Measurements from ENCODE around the gene TNFAIP8L2. TPM values are rescaled to one million over a fixed set of nuclear protein-coding genes. Genes with fewer than 3 reads are reported as not detected.
A peak's percentile ranks its signal among the peaks of the same experiment; 100 is the strongest.
"Not testable (repeated sequence)": the region's sequence is repeated elsewhere in the genome, so short reads cannot be mapped to it uniquely, and the experiment has no call there.

TNFAIP8L2 gene
- total RNA-seq, 2 experiments from 2014 or later, result 33.7 to 38.4 TPM

- Mint-ChIP-seq H3K27me3 (no peaks in the 10 kb centered on the region), H3K9me3 (no peaks in the 10 kb centered on the region), H3K36me3 (ENCODE audit: low read depth) (peaks cover 36% of the 10 kb centered on the region), H3K4me1 (no peaks in the 10 kb centered on the region), H3K27ac (no peak overlapping the region), H3K4me3 (no peak overlapping the region)
- ChIA-PET CTCF (interaction anchor here (0.9 to 1.8 kb wide), 4 partner anchors 19 to 275 kb away, joined by 3 to 5 read pairs (median 4); partner anchors contain the start of gene TNFAIP8L2), POLR2A (no interaction called here)
- no peak for DNase-seq
Observed at GRCh38 chr1:151175041-151175741, 18.7 kb downstream of the TNFAIP8L2 start.

- Mint-ChIP-seq H3K4me1 (peaks cover 2% of the 10 kb centered on the region), H3K36me3 (ENCODE audit: low read depth) (peaks cover 34% of the 10 kb centered on the region), H3K4me3 (no peak within 1 kb of the TSS), H3K27ac (no peak within 1 kb of the TSS), H3K9me3 (no peaks in the 10 kb centered on the region), H3K27me3 (no peaks in the 10 kb centered on the region)
- DNase-seq, result no peak
- ChIA-PET POLR2A (no interaction called here), CTCF (interaction anchor here (0.9 to 1.8 kb wide), 4 partner anchors 14 to 276 kb away, joined by 3 to 5 read pairs (median 4); partner anchors contain the start of genes TNFAIP8L2 and VPS72)
Observed at GRCh38 chr1:151175863-151176262, 19.4 kb downstream of the TNFAIP8L2 start, which contains the start of gene TMOD4. TSS of gene TMOD4 (minus strand) at chr1:151175981. CDS start at chr1:151174875, 1,106 bp downstream.

GRCh38 chr1:151176514-151177045 lies 20.1 kb downstream of the TNFAIP8L2 start:
- POLR2A ChIA-PET, result no interaction called here
- peaks cover 37% of the 10 kb centered on the region for H3K36me3 Mint-ChIP-seq (ENCODE audit: low read depth)
- CTCF ChIA-PET, result interaction anchor here (0.9 to 1.8 kb wide), 4 partner anchors 13 to 100 kb away, joined by 3 to 5 read pairs (median 4); partner anchors contain the start of genes TNFAIP8L2 and VPS72
- H3K4me1 Mint-ChIP-seq, result peaks cover 2% of the 10 kb centered on the region
- no peaks in the 10 kb centered on the region for H3K9me3 Mint-ChIP-seq
- H3K27ac Mint-ChIP-seq, result no peak overlapping the region
- H3K4me3 Mint-ChIP-seq, result no peak overlapping the region
- H3K27me3 Mint-ChIP-seq, result no peaks in the 10 kb centered on the region
- DNase-seq, result no peak

GRCh38 chr1:151184211-151184610 lies 27.8 kb downstream of the TNFAIP8L2 start:
- DNase-seq, result no peak
- no peaks in the 10 kb centered on the region for H3K27me3 Mint-ChIP-seq
- H3K4me1 Mint-ChIP-seq, result peaks cover 19% of the 10 kb centered on the region
- no peaks in the 10 kb centered on the region for H3K9me3 Mint-ChIP-seq
- H3K36me3 Mint-ChIP-seq (ENCODE audit: low read depth), result peaks cover 47% of the 10 kb centered on the region
- no peak overlapping the region for H3K4me3 Mint-ChIP-seq
- POLR2A ChIA-PET, result no interaction called here
- CTCF ChIA-PET, result no interaction called here
- no peak overlapping the region for H3K27ac Mint-ChIP-seq

GRCh38 chr1:151187205-151187604 lies 30.8 kb downstream of the TNFAIP8L2 start:
- Mint-ChIP-seq H3K27me3 (peaks cover 2% of the 10 kb centered on the region), H3K4me1 (peaks cover 32% of the 10 kb centered on the region), H3K27ac (no peak overlapping the region), H3K9me3 (no peaks in the 10 kb centered on the region), H3K4me3 (no peak overlapping the region), H3K36me3 (ENCODE audit: low read depth) (peaks cover 30% of the 10 kb centered on the region)
- POLR2A ChIA-PET, result no interaction called here
- DNase-seq, result no peak
- CTCF ChIA-PET, result interaction anchor here (1.8 to 1.9 kb wide), 2 partner anchors 65 to 87 kb away, joined by 5 to 8 read pairs; no protein-coding TSS in a partner anchor

GRCh38 chr1:151188667-151189066 lies 32.2 kb downstream of the TNFAIP8L2 start:
- DNase-seq, POLR2A ChIA-PET, H3K27me3 Mint-ChIP-seq, H3K9me3 Mint-ChIP-seq: not testable (repeated sequence)
- CTCF ChIA-PET, result interaction anchor here (0.8 to 1.9 kb wide), 3 partner anchors 38 to 89 kb away, joined by 3 to 8 read pairs (median 5); no protein-coding TSS in a partner anchor
- H3K36me3 Mint-ChIP-seq (ENCODE audit: low read depth), result peaks cover 21% of the 10 kb centered on the region
- H3K27ac Mint-ChIP-seq, result peak overlapping the region; percentile 95
- peak overlapping the region; percentile 96 for H3K4me3 Mint-ChIP-seq
- peaks cover 32% of the 10 kb centered on the region for H3K4me1 Mint-ChIP-seq

- H3K27ac Mint-ChIP-seq, result peak within 1 kb of the TSS; percentile 95
- H3K9me3 Mint-ChIP-seq, result no peaks in the 10 kb centered on the region
- peaks cover 7% of the 10 kb centered on the region for H3K27me3 Mint-ChIP-seq
- H3K36me3 Mint-ChIP-seq (ENCODE audit: low read depth), result peaks cover 14% of the 10 kb centered on the region
- peak; percentile 90 for DNase-seq
- H3K4me3 Mint-ChIP-seq, result peak within 1 kb of the TSS; percentile 96
- H3K4me1 Mint-ChIP-seq, result peaks cover 32% of the 10 kb centered on the region
- POLR2A ChIA-PET, result interaction anchor here (0.6 to 1.6 kb wide), 5 partner anchors 31 to 98 kb away, joined by 3 to 8 read pairs (median 4); partner anchors contain the start of genes PSMD4 and ZNF687
- CTCF ChIA-PET, result interaction anchor here (0.6 to 1.4 kb wide), 8 partner anchors 10 to 158 kb away, joined by 3 to 7 read pairs (median 4); no protein-coding TSS in a partner anchor
Observed at GRCh38 chr1:151189637-151190445, 33.4 kb downstream of the TNFAIP8L2 start, which contains the start of gene VPS72. TSS of gene VPS72 (minus strand) at chr1:151190197. CDS start at chr1:151190121, 76 bp downstream.

GRCh38 chr1:151192047-151192446 lies 35.6 kb downstream of the TNFAIP8L2 start:
- Mint-ChIP-seq H3K27ac (no peak overlapping the region), H3K9me3 (no peaks in the 10 kb centered on the region), H3K36me3 (ENCODE audit: low read depth) (peaks cover 4% of the 10 kb centered on the region), H3K4me3 (no peak overlapping the region), H3K27me3 (peaks cover 7% of the 10 kb centered on the region), H3K4me1 (peaks cover 33% of the 10 kb centered on the region)
- CTCF ChIA-PET, result interaction anchor here (1.5 kb wide), 1 partner anchor 36 kb away, joined by 4 read pairs; the partner anchor contains the start of gene TNFAIP8L2
- POLR2A ChIA-PET, result no interaction called here
- DNase-seq, result no peak

- POLR2A ChIA-PET, result no interaction called here
- Mint-ChIP-seq H3K9me3 (no peaks in the 10 kb centered on the region), H3K4me3 (no peak overlapping the region), H3K27me3 (peaks cover 7% of the 10 kb centered on the region), H3K36me3 (ENCODE audit: low read depth) (peaks cover 2% of the 10 kb centered on the region), H3K27ac (no peak overlapping the region), H3K4me1 (peaks cover 35% of the 10 kb centered on the region)
- no peak for DNase-seq
- CTCF ChIA-PET, result interaction anchor here (0.7 to 1.5 kb wide), 3 partner anchors 37 to 518 kb away, joined by 3 to 4 read pairs (median 4); partner anchors contain the start of gene TNFAIP8L2
Observed at GRCh38 chr1:151193304-151193703, 36.9 kb downstream of the TNFAIP8L2 start.

- peaks cover 30% of the 10 kb centered on the region for H3K4me1 Mint-ChIP-seq
- DNase-seq, result no peak
- H3K27me3 Mint-ChIP-seq, result peaks cover 7% of the 10 kb centered on the region
- POLR2A ChIA-PET, result no interaction called here
- no peaks in the 10 kb centered on the region for H3K9me3 Mint-ChIP-seq
- no peak overlapping the region for H3K4me3 Mint-ChIP-seq
- H3K36me3 Mint-ChIP-seq (ENCODE audit: low read depth), result peaks cover 6% of the 10 kb centered on the region
- no peak overlapping the region for H3K27ac Mint-ChIP-seq
- CTCF ChIA-PET, result interaction anchor here (0.8 to 1.5 kb wide), 2 partner anchors 38 to 147 kb away, joined by 3 to 4 read pairs; partner anchors contain the start of gene TNFAIP8L2
Observed at GRCh38 chr1:151193856-151194255, 37.4 kb downstream of the TNFAIP8L2 start.

GRCh38 chr1:151194894-151195594 lies 38.6 kb downstream of the TNFAIP8L2 start:
- not testable (repeated sequence) for DNase-seq

More at GRCh38 chr1:151194894-151195594, 38.6 kb downstream of the TNFAIP8L2 start:
- POLR2A ChIA-PET, H3K27me3 Mint-ChIP-seq, H3K27ac Mint-ChIP-seq, H3K9me3 Mint-ChIP-seq, H3K4me3 Mint-ChIP-seq: not testable (repeated sequence)
- H3K36me3 Mint-ChIP-seq (ENCODE audit: low read depth), result peaks cover 14% of the 10 kb centered on the region
- H3K4me1 Mint-ChIP-seq, result peaks cover 29% of the 10 kb centered on the region
- CTCF ChIA-PET, result interaction anchor here (1.1 to 1.6 kb wide), 3 partner anchors 34 to 138 kb away, joined by 3 to 4 read pairs (median 4); no protein-coding TSS in a partner anchor
